Activated CD4-positive, alpha-beta T cell treated with anti-CD3 and anti-CD28 coated beads, Interleukin-2, amount 10 ng/mL, durations not matched to agents 7 days and 5 days (primary cell): Measurements from ENCODE around the gene DLL1. TPM values are rescaled to one million over a fixed set of nuclear protein-coding genes. Genes with fewer than 3 reads are reported as not detected.

Source experiments
- CTCF ChIA-PET: fragments of 350-600 bp; sonication (Branson Sonifier 250); formaldehyde crosslinking; loops from one replicate; lab custom pipeline; 2021; ENCODE audit warnings: antibody characterized with exemption; lab: Charles Lee
- POLR2A ChIA-PET: fragments of 350-600 bp; sonication (Branson Sonifier 250); formaldehyde crosslinking; loops from one replicate; lab custom pipeline; 2021; ENCODE audit warnings: antibody characterized with exemption; lab: Charles Lee
- DNase-seq: peaks from one replicate; pipeline ENCODE4 v3.0.0-alpha.2; 2020
- H3K27ac Mint-ChIP-seq: one replicate; pipeline ENCODE4 v1.8.0; 2021; ENCODE audit warnings: mild to moderate bottlenecking, moderate library complexity, mixed read lengths
- H3K27me3 Mint-ChIP-seq: one replicate; pipeline ENCODE4 v1.8.0; 2021; ENCODE audit warnings: mixed read lengths
- H3K36me3 Mint-ChIP-seq: one replicate; pipeline ENCODE4 v1.8.0; 2021; ENCODE audit warnings: low read depth, mixed read lengths
- H3K4me1 Mint-ChIP-seq: one replicate; pipeline ENCODE4 v1.8.0; 2021; ENCODE audit warnings: mixed read lengths
- H3K4me3 Mint-ChIP-seq: one replicate; pipeline ENCODE4 v1.8.0; 2021; ENCODE audit warnings: mild to moderate bottlenecking, moderate library complexity, mixed read lengths
- H3K9me3 Mint-ChIP-seq: one replicate; pipeline ENCODE4 v1.8.0; 2021; ENCODE audit warnings: mixed read lengths
- total RNA-seq, 2 experiments: library from RNA; stranded (reverse); gene quantifications; one replicate each; pipeline ENCODE4 v1.2.3, GENCODE V29; 2021

Gene DLL1
- total RNA-seq, 2 experiments from 2014 or later = 0.55 to 0.58 TPM

GRCh38 chr6:170257376-170257775 lies 33.5 kb downstream of the DLL1 start:
- H3K27me3 Mint-ChIP-seq = peaks cover 2% of the 10 kb centered on the region
- DNase-seq = no peak
- H3K4me1 Mint-ChIP-seq = no peaks in the 10 kb centered on the region
- POLR2A ChIA-PET = no interaction called here
- no peaks in the 10 kb centered on the region for H3K36me3 Mint-ChIP-seq
- no peaks in the 10 kb centered on the region for H3K9me3 Mint-ChIP-seq
- no peak overlapping the region for H3K27ac Mint-ChIP-seq
- CTCF ChIA-PET = no interaction called here
- H3K4me3 Mint-ChIP-seq = no peak overlapping the region

GRCh38 chr6:170256641-170257040 lies 34.2 kb downstream of the DLL1 start:
- POLR2A ChIA-PET = no interaction called here
- no peak for DNase-seq
- no peak overlapping the region for H3K4me3 Mint-ChIP-seq
- no peaks in the 10 kb centered on the region for H3K36me3 Mint-ChIP-seq
- no peaks in the 10 kb centered on the region for H3K4me1 Mint-ChIP-seq
- H3K9me3 Mint-ChIP-seq = no peaks in the 10 kb centered on the region
- peaks cover 2% of the 10 kb centered on the region for H3K27me3 Mint-ChIP-seq
- CTCF ChIA-PET = no interaction called here
- H3K27ac Mint-ChIP-seq = no peak overlapping the region

GRCh38 chr6:170255426-170256125 lies 35.3 kb downstream of the DLL1 start:
- peaks cover under 1% of the 10 kb centered on the region for H3K27me3 Mint-ChIP-seq
- H3K4me1 Mint-ChIP-seq = no peaks in the 10 kb centered on the region
- no peak for DNase-seq
- no peaks in the 10 kb centered on the region for H3K36me3 Mint-ChIP-seq
- no peaks in the 10 kb centered on the region for H3K9me3 Mint-ChIP-seq
- ChIA-PET POLR2A (no interaction called here), CTCF (interaction anchor here (1.3 kb wide), 1 partner anchor 19 kb away, joined by 3 read pairs; no protein-coding TSS in a partner anchor)
- H3K27ac Mint-ChIP-seq = no peak overlapping the region
- no peak overlapping the region for H3K4me3 Mint-ChIP-seq

- Mint-ChIP-seq H3K4me1 (no peaks in the 10 kb centered on the region), H3K9me3 (no peaks in the 10 kb centered on the region), H3K27me3 (no peaks in the 10 kb centered on the region), H3K27ac (no peak overlapping the region), H3K36me3 (no peaks in the 10 kb centered on the region), H3K4me3 (no peak overlapping the region)
- CTCF ChIA-PET = interaction anchor here (1.3 kb wide), 1 partner anchor 20 kb away, joined by 3 read pairs; no protein-coding TSS in a partner anchor
- DNase-seq = no peak
- POLR2A ChIA-PET = no interaction called here
These were observed 36.3 kb downstream of the DLL1 start for GRCh38 chr6:170254315-170255213.

DNA sequence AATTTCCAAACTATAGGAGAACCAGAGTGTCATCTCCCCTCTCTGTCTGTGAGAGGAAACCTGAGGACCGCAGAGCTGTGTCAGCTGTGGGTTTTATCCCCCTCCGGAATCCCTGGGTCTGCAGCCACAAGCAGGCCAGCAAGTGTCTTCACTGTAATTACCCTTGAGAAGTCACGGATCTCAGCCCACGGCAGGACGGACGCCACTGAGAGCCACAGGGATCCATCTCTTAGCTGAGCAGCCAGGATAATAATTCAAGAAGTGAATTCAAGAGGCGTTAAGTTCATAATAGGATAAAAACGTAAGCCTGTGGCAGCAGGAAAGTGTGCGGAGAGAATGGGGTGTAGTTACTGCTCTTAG lies 37.0 kb downstream of the DLL1 start:
- POLR2A ChIA-PET = no interaction called here
- Mint-ChIP-seq H3K27ac (no peak overlapping the region), H3K4me1 (no peaks in the 10 kb centered on the region), H3K4me3 (no peak overlapping the region), H3K36me3 (no peaks in the 10 kb centered on the region), H3K9me3 (no peaks in the 10 kb centered on the region), H3K27me3 (no peaks in the 10 kb centered on the region)
- DNase-seq = no peak
- CTCF ChIA-PET = no interaction called here

DNA sequence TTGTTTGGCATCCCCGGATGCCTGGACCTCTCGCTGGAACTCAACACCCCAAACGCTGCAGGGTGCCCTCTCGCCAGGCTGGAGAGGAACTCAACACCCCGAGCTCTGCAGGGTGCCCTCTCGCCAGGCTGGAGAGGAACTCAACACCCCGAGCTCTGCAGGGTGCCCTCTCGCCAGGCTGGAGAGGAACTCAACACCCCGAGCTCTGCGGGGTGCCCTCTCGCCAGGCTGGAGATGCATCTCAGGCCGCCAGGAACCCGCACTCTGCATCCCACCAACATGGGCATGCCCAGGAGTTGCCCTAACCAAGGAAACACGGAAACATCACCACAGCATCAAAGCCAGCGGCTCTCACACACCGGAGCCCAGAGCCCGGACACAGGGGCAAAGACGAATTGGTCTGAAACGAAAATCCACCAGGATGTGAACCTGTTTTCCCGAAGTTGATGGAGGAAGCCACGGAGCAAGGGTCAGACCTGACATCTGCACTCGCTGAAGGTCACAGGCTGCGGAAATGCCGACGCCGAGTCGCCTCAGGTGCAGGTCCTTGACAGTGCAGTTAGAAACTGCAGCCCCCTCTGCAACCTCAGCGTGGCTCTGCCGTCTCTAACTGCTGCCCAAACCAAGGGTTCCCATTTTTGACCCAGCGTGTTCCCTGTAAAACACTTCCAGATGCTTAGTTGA lies 37.5 kb downstream of the DLL1 start:
- Mint-ChIP-seq H3K9me3 (no peaks in the 10 kb centered on the region), H3K4me1 (no peaks in the 10 kb centered on the region), H3K36me3 (no peaks in the 10 kb centered on the region), H3K27me3 (no peaks in the 10 kb centered on the region), H3K27ac (no peak overlapping the region), H3K4me3 (no peak overlapping the region)
- ChIA-PET CTCF (no interaction called here), POLR2A (no interaction called here)
- no peak for DNase-seq

DNA sequence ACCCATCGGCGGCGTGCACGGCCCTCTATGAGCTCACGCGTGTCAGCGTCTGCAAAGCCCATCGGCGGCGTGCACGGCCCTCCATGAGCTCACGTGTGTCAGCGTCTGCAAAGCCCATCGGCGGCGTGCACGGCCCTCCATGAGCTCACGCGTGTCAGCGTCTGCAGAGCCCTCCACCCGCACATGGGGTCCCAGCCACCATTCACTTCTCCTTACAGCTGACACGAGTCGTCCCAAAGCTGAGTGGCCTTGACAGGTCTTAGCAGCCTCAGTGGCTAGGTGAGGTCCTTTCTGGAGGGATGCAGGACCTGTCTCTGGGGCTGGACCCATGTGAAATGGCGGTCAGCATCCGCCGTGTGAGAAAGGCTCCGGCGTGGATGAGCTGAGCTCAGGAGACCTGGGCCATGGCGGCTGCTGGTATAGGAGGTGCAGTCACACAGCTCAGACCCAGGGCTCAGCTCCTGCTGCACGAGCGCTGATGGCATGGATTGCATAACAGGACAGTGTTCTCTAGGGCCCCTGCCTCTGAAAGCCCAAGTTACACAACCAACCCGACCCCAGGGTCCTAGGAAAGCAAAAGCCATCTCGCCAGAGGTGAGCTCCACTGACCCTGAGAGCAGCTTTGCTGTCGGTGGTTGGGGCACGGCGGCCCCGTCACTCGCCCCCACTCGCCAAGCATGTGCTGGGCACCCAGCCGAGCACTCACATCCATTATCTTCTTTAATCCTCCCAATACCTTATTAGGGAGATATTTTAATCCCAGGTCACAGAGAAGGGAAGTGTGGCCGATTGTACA lies 38.9 kb downstream of the DLL1 start:
- ChIA-PET POLR2A (no interaction called here), CTCF (no interaction called here)
- Mint-ChIP-seq H3K4me1 (no peaks in the 10 kb centered on the region), H3K36me3 (no peaks in the 10 kb centered on the region), H3K27ac (no peak overlapping the region), H3K4me3 (no peak overlapping the region), H3K9me3 (no peaks in the 10 kb centered on the region), H3K27me3 (no peaks in the 10 kb centered on the region)
- DNase-seq = no peak

DNA sequence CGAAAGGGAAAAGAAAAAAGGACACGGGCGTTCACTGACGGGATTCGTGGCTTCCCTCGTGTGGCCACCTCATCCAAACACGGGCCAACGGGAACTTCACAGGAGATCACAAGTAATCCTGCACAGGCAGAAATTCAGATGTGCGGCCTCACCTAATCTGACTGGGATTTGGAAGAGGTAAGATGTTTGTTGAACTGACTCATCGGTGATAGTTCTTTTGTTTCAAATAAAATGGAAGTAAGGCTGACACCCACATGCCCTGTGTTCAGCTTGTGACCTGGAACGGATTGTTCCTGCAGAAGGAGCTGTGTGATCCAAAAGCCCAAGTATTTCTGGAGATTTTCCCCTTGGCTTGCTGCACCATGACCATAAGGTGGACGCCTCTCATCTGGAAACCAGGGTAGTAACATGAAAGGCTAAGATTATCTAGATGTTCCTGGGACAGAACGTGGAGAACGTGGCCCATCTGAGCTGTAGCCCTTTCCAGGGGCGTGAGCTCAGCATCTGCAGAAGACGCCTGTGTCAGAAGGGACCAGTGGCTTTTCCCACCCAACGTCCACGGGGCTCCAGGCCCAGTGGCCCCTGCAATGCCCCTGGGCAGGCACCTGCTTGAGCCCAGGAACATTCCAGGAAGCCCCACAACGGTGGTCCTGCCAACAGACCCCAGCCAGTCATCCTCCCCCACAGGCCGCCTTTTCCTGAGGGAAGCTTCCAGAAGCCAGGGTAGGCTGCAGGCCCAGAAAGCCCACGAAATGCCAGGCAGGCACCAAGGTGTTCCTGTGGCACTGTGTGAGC lies 39.7 kb downstream of the DLL1 start:
- Mint-ChIP-seq H3K27ac (no peak overlapping the region), H3K27me3 (no peaks in the 10 kb centered on the region), H3K4me1 (no peaks in the 10 kb centered on the region), H3K36me3 (no peaks in the 10 kb centered on the region), H3K4me3 (no peak overlapping the region), H3K9me3 (no peaks in the 10 kb centered on the region)
- ChIA-PET POLR2A (no interaction called here), CTCF (no interaction called here)
- DNase-seq = no peak

DNA sequence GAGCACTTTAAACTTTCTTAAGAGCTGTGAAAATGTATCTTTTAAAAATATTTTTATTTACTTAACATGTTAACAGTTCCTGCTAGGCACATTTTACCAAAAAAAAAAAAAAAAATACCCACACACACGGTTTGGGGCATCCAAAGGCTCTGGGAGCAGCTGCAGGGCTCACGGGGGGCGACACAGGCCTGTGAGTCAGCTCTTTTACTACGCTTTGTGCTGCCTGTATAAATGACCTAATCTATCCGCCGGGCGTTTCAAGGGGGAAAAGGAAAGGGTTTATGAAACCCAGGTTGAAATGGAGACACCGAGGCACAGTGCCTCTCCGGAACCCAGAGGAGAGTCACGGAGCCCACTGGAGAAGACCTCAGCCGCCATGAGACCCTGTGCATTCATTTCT lies 40.4 kb downstream of the DLL1 start:
- CTCF ChIA-PET = no interaction called here
- H3K27ac Mint-ChIP-seq = no peak overlapping the region
- POLR2A ChIA-PET = no interaction called here

DNA sequence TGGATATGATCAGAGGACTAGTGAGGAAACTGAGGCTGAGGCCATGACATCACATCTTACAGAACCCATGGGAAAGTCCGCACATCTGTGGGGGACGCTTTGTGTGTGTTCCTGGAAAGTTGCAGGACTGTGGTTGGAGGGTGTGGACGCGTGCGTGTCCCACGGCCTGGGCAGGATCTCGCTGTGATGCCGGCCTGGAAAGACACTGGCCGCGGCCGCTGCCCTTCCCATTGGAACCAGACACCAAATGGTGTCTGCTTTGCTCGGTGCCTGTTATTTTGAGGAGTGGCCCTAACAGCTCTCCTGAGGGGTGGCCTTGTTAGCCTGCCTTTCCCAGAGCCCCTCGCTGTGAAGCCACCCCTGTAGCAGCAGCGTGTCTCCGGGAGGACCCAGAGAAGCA lies 41.1 kb downstream of the DLL1 start:
- no peak overlapping the region for H3K27ac Mint-ChIP-seq
- ChIA-PET CTCF (no interaction called here), POLR2A (no interaction called here)
- no peaks in the 10 kb centered on the region for H3K27me3 Mint-ChIP-seq
- no peak overlapping the region for H3K4me3 Mint-ChIP-seq
- H3K4me1 Mint-ChIP-seq = no peaks in the 10 kb centered on the region
- DNase-seq = no peak
- no peaks in the 10 kb centered on the region for H3K36me3 Mint-ChIP-seq
- no peaks in the 10 kb centered on the region for H3K9me3 Mint-ChIP-seq

More for the DNA sequence above, 40.4 kb downstream of the DLL1 start:
- H3K27me3 Mint-ChIP-seq = no peaks in the 10 kb centered on the region
- no peak overlapping the region for H3K4me3 Mint-ChIP-seq
- no peaks in the 10 kb centered on the region for H3K36me3 Mint-ChIP-seq
- H3K9me3 Mint-ChIP-seq = no peaks in the 10 kb centered on the region
- DNase-seq = no peak
- no peaks in the 10 kb centered on the region for H3K4me1 Mint-ChIP-seq

DNA sequence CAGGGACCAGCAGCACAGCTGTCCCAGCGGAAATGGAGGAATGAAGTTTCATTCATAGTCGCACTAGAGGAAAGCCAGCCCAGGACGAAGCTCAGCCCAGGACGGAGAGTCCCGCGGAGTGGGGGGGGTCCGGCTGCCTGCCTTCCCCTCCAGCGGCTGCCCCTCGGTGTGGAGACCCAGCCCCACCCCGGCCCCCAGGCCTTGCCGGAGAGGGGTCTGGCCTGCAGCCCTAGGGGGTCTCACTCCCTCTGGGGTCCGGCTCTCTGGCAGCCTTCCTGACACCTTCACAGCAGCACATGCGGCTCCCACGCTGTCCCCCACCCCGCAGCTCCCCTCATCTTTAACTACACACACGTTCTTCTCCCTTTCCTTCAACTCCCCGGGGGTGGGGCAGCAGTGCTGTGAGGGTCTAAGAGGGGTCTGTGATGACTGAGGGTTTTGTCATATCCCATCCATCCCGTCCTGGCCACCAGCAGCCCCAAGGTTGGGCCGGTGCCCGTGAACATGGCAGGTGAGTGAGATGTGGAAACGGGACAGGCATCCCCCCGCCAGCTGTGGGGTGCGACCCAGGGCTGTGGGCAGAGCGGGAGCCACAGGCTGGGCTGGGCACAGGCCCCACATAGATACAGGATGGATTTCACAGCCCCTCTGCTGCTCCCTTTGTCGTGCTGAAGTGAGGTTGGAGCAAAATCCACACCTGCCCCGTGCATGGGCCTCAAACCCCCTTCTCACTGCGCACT lies 41.8 kb downstream of the DLL1 start:
- Mint-ChIP-seq H3K36me3 (no peaks in the 10 kb centered on the region), H3K4me3 (no peak overlapping the region), H3K27ac (no peak overlapping the region), H3K9me3 (no peaks in the 10 kb centered on the region), H3K27me3 (no peaks in the 10 kb centered on the region), H3K4me1 (no peaks in the 10 kb centered on the region)
- no peak for DNase-seq
- ChIA-PET CTCF (no interaction called here), POLR2A (no interaction called here)
